ENCODE results near the gene TRIP13. TPM values are rescaled to one million over a fixed set of nuclear protein-coding genes. Genes with fewer than 3 reads are reported as not detected.
A peak's percentile ranks its signal among the peaks of the same experiment; 100 is the strongest.
"Not testable (repeated sequence)": the region's sequence is repeated elsewhere in the genome, so short reads cannot be mapped to it uniquely, and the experiment has no call there.

The TRIP13 gene
- total and polyA plus RNA-seq, 2 experiments from 2014 or later = 9.2 to 9.4 TPM

- 86% methylated on average over 18 of the region's 18 CpGs for WGBS (ENCODE audit: low lambda C conversion rate, missing lambda C conversion rate)
- H3K36me3 ChIP-seq (replicated peaks; ENCODE audit: insufficient read depth, low read depth); H3K4me1 ChIP-seq (ENCODE audit: insufficient read depth); H2AFZ ChIP-seq; H3K4me3 ChIP-seq; H3K4me2 ChIP-seq; H3K79me2 ChIP-seq; H4K20me1 ChIP-seq (ENCODE audit: insufficient read depth, poor library complexity, severe bottlenecking); H3K27me3 ChIP-seq; H3K9me3 ChIP-seq (ENCODE audit: low read depth); H3K9me2 ChIP-seq (replicated peaks; ENCODE audit: insufficient read depth); DNase-seq (ENCODE audit: low spot score); H3K27ac ChIP-seq: not testable (repeated sequence)
Measured at GRCh38 chr5:846602-847091, 46.0 kb upstream of the TRIP13 start.

GRCh38 chr5:847212-847611 lies 45.5 kb upstream of the TRIP13 start:
- H4K20me1 ChIP-seq (ENCODE audit: insufficient read depth, poor library complexity, severe bottlenecking); H3K9me2 ChIP-seq (replicated peaks; ENCODE audit: insufficient read depth); H3K4me1 ChIP-seq (ENCODE audit: insufficient read depth); H3K9me3 ChIP-seq (ENCODE audit: low read depth); H2AFZ ChIP-seq; H3K27me3 ChIP-seq; H3K79me2 ChIP-seq; H3K4me2 ChIP-seq; DNase-seq (ENCODE audit: low spot score); H3K36me3 ChIP-seq (replicated peaks; ENCODE audit: insufficient read depth, low read depth); H3K4me3 ChIP-seq; H3K27ac ChIP-seq: not testable (repeated sequence)
- WGBS (ENCODE audit: low lambda C conversion rate, missing lambda C conversion rate) = 94% methylated on average over 11 of the region's 18 CpGs

- not testable (repeated sequence) for H3K9me3 ChIP-seq (ENCODE audit: low read depth); H3K27me3 ChIP-seq; H3K4me3 ChIP-seq; H3K27ac ChIP-seq; DNase-seq (ENCODE audit: low spot score); H3K36me3 ChIP-seq (replicated peaks; ENCODE audit: insufficient read depth, low read depth); H2AFZ ChIP-seq; H3K4me2 ChIP-seq; H3K9me2 ChIP-seq (replicated peaks; ENCODE audit: insufficient read depth); H3K79me2 ChIP-seq; H3K4me1 ChIP-seq (ENCODE audit: insufficient read depth); H4K20me1 ChIP-seq (ENCODE audit: insufficient read depth, poor library complexity, severe bottlenecking)
- WGBS (ENCODE audit: low lambda C conversion rate, missing lambda C conversion rate) = 98% methylated on average over 3 of the region's 7 CpGs
Measured at GRCh38 chr5:847736-848135, 44.9 kb upstream of the TRIP13 start.

GRCh38 chr5:848671-849111 lies 44.0 kb upstream of the TRIP13 start:
- 94% methylated on average over 14 of the region's 14 CpGs for WGBS (ENCODE audit: low lambda C conversion rate, missing lambda C conversion rate)
- no peak for DNase-seq (ENCODE audit: low spot score)

GRCh38 chr5:849651-850301 lies 42.9 kb upstream of the TRIP13 start:
- H3K36me3 ChIP-seq (replicated peaks; ENCODE audit: insufficient read depth, low read depth) = no peaks in the 10 kb centered on the region
- H4K20me1 ChIP-seq (ENCODE audit: insufficient read depth, poor library complexity, severe bottlenecking) = no peaks in the 10 kb centered on the region
- no peaks in the 10 kb centered on the region for H3K9me2 ChIP-seq (replicated peaks; ENCODE audit: insufficient read depth)
- no peak for TF ChIP-seq CTCF (IDR thresholded peaks at IDR 0.05; ENCODE audit: poor library complexity)
- no peak for TF ChIP-seq EZH2 (IDR thresholded peaks at IDR 0.05; ENCODE audit: borderline replicate concordance)
- no peak for TF ChIP-seq EZH2phosphoT487 (IDR thresholded peaks at IDR 0.05; ENCODE audit: low read depth, severe bottlenecking, unreplicated experiment)
- no peaks in the 10 kb centered on the region for H3K27me3 ChIP-seq
- H3K4me2 ChIP-seq = no peak overlapping the region
- H3K4me1 ChIP-seq (ENCODE audit: insufficient read depth) = no peaks in the 10 kb centered on the region
- H3K4me3 ChIP-seq = no peak overlapping the region
- H3K9me3 ChIP-seq (ENCODE audit: low read depth) = no peaks in the 10 kb centered on the region
- H3K79me2 ChIP-seq = no peaks in the 10 kb centered on the region
- 82% methylated on average over 20 of the region's 20 CpGs for WGBS (ENCODE audit: low lambda C conversion rate, missing lambda C conversion rate)
- no peak overlapping the region for H3K27ac ChIP-seq
- DNase-seq (ENCODE audit: low spot score) = peak; percentile 76
- H2AFZ ChIP-seq = no peak overlapping the region

More at GRCh38 chr5:848671-849111, 44.0 kb upstream of the TRIP13 start:
- H3K9me3 ChIP-seq (ENCODE audit: low read depth) = no peaks in the 10 kb centered on the region
- no peaks in the 10 kb centered on the region for H3K79me2 ChIP-seq
- no peak overlapping the region for H3K4me2 ChIP-seq
- H4K20me1 ChIP-seq (ENCODE audit: insufficient read depth, poor library complexity, severe bottlenecking) = no peaks in the 10 kb centered on the region
- H2AFZ ChIP-seq = no peak overlapping the region
- TF ChIP-seq EZH2 (IDR thresholded peaks at IDR 0.05; ENCODE audit: borderline replicate concordance) = no peak
- TF ChIP-seq EZH2phosphoT487 (IDR thresholded peaks at IDR 0.05; ENCODE audit: low read depth, severe bottlenecking, unreplicated experiment) = no peak
- no peak for TF ChIP-seq CTCF (IDR thresholded peaks at IDR 0.05; ENCODE audit: poor library complexity)
- H3K4me3 ChIP-seq = no peak overlapping the region
- no peaks in the 10 kb centered on the region for H3K4me1 ChIP-seq (ENCODE audit: insufficient read depth)
- H3K9me2 ChIP-seq (replicated peaks; ENCODE audit: insufficient read depth) = no peaks in the 10 kb centered on the region
- H3K27me3 ChIP-seq = no peaks in the 10 kb centered on the region
- H3K36me3 ChIP-seq (replicated peaks; ENCODE audit: insufficient read depth, low read depth) = no peaks in the 10 kb centered on the region
- H3K27ac ChIP-seq = no peak overlapping the region
